ENCODE results near the gene ARHGDIB. TPM values are rescaled to one million over a fixed set of nuclear protein-coding genes. Genes with fewer than 3 reads are reported as not detected.

ARHGDIB gene
- total RNA-seq, 1 donor from 2014 or later, result 50.6 TPM

GRCh38 chr12:14946861-14947260 lies 14.5 kb downstream of the ARHGDIB start:
- peaks cover 57% of the 10 kb centered on the region for H3K4me1 ChIP-seq
- intact Hi-C loops (cut with micrococcal nuclease), result no loop called here
- DNase-seq, result no peak

GRCh38 chr12:14946162-14946561 lies 15.2 kb downstream of the ARHGDIB start:
- peaks cover 58% of the 10 kb centered on the region for H3K36me3 ChIP-seq
- peaks cover 50% of the 10 kb centered on the region for H3K4me1 ChIP-seq

More at GRCh38 chr12:14946861-14947260, 14.5 kb downstream of the ARHGDIB start:
- Histone ChIP-seq H3K27ac (replicated peaks) (peak overlapping the region; percentile 92), H3K36me3 (peaks cover 57% of the 10 kb centered on the region), H3K27me3 (ENCODE audit: low read depth) (no peaks in the 10 kb centered on the region), H3K9me3 (replicated peaks) (no peaks in the 10 kb centered on the region), H3K4me3 (no peak overlapping the region)
- TF ChIP-seq CTCF (IDR thresholded peaks at IDR 0.05; ENCODE audit: borderline replicate concordance), result no peak

GRCh38 chr12:14942196-14942931 lies 19.0 kb downstream of the ARHGDIB start:
- H3K4me3 ChIP-seq, result no peak overlapping the region
- H3K27me3 ChIP-seq (ENCODE audit: low read depth), result no peaks in the 10 kb centered on the region
- H3K4me1 ChIP-seq, result peaks cover 12% of the 10 kb centered on the region
- DNase-seq, result no peak
- no peaks in the 10 kb centered on the region for H3K9me3 ChIP-seq (replicated peaks)
- intact Hi-C loops (cut with micrococcal nuclease), result no loop called here
- H3K27ac ChIP-seq (replicated peaks), result no peak overlapping the region
- no peak for TF ChIP-seq CTCF (IDR thresholded peaks at IDR 0.05; ENCODE audit: borderline replicate concordance)
- peaks cover 48% of the 10 kb centered on the region for H3K36me3 ChIP-seq

More at GRCh38 chr12:14946162-14946561, 15.2 kb downstream of the ARHGDIB start:
- intact Hi-C loops (cut with micrococcal nuclease), result no loop called here
- DNase-seq, result no peak
- no peak for TF ChIP-seq CTCF (IDR thresholded peaks at IDR 0.05; ENCODE audit: borderline replicate concordance)
- H3K4me3 ChIP-seq, result no peak overlapping the region
- no peaks in the 10 kb centered on the region for H3K9me3 ChIP-seq (replicated peaks)
- H3K27ac ChIP-seq (replicated peaks), result peak overlapping the region; percentile 92
- no peaks in the 10 kb centered on the region for H3K27me3 ChIP-seq (ENCODE audit: low read depth)

- no peak for DNase-seq
- H3K9me3 ChIP-seq (replicated peaks), result no peaks in the 10 kb centered on the region
- peaks cover 38% of the 10 kb centered on the region for H3K36me3 ChIP-seq
- intact Hi-C loops (cut with micrococcal nuclease), result no loop called here
- H3K4me3 ChIP-seq, result no peak overlapping the region
- no peak overlapping the region for H3K27ac ChIP-seq (replicated peaks)
- TF ChIP-seq CTCF (IDR thresholded peaks at IDR 0.05; ENCODE audit: borderline replicate concordance), result no peak
- peaks cover 2% of the 10 kb centered on the region for H3K4me1 ChIP-seq
- no peaks in the 10 kb centered on the region for H3K27me3 ChIP-seq (ENCODE audit: low read depth)
Measured at GRCh38 chr12:14941369-14941768, 20.0 kb downstream of the ARHGDIB start.

GRCh38 chr12:14938301-14938700 lies 23.1 kb downstream of the ARHGDIB start, which contains the start of gene ERP27:
ERP27 (minus strand) TSS chr12:14938537; CDS start chr12:14938508, 29 bp downstream.
- no peak for TF ChIP-seq CTCF (IDR thresholded peaks at IDR 0.05; ENCODE audit: borderline replicate concordance)
- intact Hi-C loops (cut with micrococcal nuclease), result no loop called here
- no peaks in the 10 kb centered on the region for H3K9me3 ChIP-seq (replicated peaks)
- H3K27ac ChIP-seq (replicated peaks), result no peak within 1 kb of the TSS
- peaks cover 15% of the 10 kb centered on the region for H3K36me3 ChIP-seq
- H3K4me3 ChIP-seq, result no peak within 1 kb of the TSS
- H3K4me1 ChIP-seq, result no peaks in the 10 kb centered on the region
- no peak for DNase-seq
- H3K27me3 ChIP-seq (ENCODE audit: low read depth), result no peaks in the 10 kb centered on the region
